NCI-H748 treated with DMSO at 0.1 percent for 48 hours (cell line): ENCODE results near the gene UQCRC1.

Source experiments
- DNase-seq: peaks from one replicate; lab custom pipeline; 2025; lab: John Stamatoyannopoulos, UW

Gene UQCRC1

GRCh38 chr3:48633256-48633655, 23.8 kb upstream of the UQCRC1 start:
- no peak for DNase-seq

- no peak for DNase-seq
Measured at GRCh38 chr3:48631516-48632448, 22.3 kb upstream of the UQCRC1 start.

- no peak for DNase-seq
Measured at GRCh38 chr3:48630833-48631232, 21.4 kb upstream of the UQCRC1 start.

DNA sequence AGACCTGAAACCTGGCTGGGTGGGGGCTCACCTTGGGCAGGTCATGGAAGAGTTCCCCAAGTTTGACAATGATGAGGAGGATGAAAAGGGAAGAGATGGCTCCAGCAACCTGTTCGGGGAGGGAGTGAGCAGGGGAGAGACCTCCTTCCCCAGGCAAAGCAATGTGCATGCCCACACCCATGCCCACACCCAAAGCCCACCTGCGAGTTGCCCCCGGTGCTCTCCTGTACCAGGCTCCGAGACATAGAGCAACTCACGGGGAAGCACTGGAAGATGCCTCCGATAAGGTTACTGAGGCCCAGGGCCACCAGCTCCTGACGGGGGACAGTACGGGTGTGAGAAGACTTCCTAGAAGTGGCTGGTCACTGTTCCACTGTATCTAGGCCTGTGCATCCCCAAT, 21.0 kb upstream of the UQCRC1 start:
- DNase-seq = no peak

DNA sequence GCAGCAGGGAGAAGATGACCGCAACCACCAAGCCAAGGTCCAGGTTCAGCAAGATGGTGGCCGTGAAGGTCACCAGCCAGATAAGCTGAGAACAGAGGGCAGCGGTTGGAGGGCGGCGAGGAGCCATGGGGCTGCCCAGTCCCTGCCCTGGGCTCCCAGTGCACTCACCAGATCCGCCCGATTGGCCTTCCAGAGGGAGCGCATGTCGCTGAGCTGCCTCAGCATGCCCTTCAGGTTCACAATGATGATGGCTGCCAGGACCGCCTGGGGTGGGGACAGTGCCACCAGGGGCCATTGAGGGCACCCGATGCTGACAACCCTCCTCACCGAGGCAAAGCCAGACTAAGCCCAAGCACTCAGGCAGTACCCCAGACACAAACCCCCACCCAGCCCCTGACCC, 20.4 kb upstream of the UQCRC1 start:
- DNase-seq = no peak

DNA sequence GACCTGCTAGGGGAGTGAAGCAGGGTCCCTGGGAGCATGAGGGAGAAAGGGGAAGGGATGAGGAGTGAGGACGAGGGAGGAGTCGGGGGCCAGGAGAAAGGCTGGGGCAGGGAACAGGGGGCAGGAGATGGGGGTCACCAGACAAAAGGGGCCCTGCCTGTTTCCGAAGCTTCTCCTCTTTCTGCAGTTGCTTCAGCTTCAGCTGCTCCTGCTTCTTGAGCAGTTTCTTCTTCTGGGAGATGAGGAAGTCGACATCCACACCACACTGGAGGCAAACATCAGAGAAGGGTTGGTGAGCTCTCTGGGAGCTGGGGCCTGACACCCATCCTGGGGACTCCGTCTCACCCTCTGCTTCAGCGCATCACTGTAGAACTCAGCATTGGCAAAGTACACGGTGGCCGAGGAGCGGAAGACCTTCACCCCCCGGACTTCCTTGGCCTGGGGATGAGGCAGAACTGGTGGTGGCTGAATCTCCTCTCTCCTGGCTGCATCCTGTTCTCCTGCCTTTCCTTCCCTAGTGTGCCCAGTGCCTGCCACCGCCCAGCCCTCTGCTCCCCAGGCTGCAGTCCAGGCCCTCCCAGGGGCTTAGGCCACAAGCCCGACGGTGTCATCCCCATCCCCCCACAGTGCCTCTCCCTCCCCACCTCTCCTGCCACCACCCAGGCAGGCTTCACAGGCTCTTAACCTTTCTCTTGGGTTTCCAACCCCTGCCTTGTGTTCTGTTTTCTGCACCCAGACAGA, 19.0 kb upstream of the UQCRC1 start:
- no peak for DNase-seq

DNA sequence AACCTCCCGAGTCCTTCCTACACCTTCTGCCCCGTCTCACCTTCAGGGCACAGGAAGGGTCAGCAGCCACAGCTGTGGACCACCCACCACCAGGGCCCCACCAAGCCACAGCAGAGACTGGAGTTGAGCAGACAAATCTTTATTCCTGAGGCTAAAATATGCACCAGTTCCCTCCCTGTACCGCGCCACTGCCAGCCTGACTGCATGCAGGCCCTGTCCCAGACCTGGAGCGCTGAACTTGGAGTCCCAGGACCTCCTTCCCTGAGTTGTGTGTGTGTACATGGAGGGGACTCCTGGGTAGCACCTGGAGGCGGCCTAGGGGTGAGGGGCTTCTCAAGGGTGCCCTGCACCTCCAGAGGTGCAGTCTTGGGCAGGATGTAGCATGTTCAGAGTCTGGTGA, 16.2 kb upstream of the UQCRC1 start:
- DNase-seq = no peak

GRCh38 chr3:48624767-48625166, 15.3 kb upstream of the UQCRC1 start:
- DNase-seq = no peak

DNA sequence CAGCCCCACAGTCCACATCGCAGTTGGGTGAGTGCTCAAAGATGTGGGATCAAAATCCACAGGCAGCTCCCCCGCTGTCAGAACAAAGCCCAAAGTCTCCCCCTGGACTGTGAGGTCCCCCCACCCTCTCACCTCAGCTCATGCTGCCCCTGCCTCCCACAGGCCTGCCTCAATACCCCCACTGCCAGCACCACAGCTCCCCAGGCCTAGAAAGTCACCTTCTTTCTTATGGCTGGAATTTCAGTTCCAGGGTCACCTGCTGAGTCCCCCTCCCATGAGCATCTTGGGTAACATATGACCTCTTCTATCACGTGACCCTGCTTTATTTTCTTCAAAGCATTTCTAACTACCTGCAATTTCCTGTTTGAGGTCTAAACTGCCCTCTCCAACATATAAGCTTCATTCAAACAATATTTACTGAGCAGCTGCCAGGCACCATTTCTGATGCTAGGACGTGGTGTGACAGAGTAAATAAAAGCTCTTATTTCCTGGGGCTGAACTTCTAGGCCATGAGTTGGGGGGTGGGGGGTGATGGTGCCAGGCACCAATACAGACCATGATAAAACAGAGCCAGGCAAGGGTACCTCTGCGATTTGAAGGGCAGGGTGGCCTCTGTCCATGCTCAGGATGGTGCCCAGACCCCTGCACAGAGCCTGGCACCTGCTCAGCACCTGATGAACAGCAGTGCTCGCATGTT, 14.6 kb upstream of the UQCRC1 start:
- peak; percentile 75 for DNase-seq

DNA sequence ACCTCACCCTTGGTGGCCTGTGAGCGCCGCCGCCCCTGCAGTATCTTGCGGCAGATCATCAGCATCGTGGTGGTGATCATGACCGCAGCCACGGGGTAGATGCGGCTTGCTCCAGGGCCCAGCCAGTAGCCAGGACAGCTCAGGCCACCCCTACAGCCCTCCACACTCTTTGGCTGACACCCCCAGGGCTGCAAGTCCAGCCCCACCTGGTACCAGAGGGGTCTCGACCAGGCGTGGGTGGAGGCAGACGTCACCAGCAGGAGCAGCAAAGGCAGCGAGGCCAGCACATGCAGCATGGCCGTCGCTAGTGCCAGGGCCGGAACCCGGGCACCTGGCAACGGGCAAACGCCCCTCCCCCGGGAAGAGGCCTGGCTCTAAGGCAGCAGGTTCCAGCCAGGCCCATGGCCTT, 12.0 kb upstream of the UQCRC1 start, which contains the start of gene TMEM89:
TMEM89 (minus strand) TSS at position 309 of the 409 bp plus-strand sequence; CDS start at position 296, 13 bp downstream.
- no peak for DNase-seq

DNA sequence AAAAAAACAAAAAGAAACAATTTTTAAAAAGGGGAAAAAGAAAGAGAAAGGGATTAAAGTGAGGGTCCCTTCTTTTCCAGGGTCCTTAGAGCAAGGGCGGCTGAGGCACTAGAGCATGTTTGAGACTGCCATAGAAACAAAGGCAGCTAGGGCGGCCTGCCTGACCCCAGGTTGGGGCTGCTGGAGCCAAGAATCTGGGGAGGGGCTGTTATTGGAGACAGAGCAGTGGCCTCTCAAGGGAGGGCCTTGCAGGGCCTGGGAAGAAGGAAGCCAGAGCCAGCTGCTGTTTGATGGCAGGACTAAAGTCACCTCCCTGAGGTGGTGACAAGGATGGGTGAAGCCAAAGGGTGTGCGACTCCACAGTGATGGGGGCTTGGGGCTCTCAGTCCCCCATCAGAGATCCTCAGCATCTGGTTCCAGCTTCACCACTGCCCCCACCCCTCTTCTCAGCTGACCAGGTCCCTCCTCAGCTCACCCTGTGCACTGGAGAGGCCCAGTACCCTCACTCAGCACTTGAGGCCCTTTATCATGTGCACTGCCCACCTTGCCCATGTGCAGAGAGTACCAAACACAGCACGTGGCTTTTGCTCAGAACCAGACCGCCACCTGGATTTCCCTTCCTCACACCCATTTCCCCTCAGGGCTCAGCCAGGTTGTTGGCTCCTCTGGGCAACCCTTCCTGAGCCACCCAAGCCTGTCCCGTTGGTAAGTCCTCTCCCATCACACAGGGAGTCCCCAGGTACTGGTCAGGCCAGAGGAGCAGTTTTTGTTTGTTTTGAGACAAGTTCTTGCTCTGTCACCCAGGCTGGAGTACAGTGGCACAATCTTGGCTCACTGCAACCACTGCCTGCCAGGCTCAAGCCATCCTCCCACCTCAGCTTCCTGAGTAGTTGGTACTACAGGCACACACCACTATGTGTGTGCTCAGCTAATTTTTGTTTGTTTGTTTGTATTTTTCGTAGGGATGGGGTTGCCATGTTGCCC, 10.4 kb upstream of the UQCRC1 start:
- no peak for DNase-seq

DNA sequence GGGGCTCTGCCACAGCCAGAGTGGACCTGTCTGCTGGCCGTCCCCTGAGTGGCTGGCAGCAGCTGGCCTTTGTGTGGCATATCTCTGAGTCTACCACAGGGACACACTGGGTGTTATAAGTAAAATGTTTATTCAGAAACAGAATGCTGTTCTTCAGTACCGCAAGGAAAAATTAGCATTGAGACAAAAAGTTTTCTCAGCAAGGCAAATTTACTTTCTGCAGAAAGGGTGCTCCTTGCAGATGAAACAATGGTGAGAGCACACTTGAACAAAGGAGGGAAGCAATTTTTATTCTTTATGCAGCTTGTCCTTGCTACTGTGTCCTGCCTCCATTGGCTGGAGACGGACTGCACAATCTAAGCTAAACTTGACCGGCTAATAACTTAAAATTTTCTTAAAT, 8.1 kb upstream of the UQCRC1 start:
- DNase-seq = no peak

DNA sequence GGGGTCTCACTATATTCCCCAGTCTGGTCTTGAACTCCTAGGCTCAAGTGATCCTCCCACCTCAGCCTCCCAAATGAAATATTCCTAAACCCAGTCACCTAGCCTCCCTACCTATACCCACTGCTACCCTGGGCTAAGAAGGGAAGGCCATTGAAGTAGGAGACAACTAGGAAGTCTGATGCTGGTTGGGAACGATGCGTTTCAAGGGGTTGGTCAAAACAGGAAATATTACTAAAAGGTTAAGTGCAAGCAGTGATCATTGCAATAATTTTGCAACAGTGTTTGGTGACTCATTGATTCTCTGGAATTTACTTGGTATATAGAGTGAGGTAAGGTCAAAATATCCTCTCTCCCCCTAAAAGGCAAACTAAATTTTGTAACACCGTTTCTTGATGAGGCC, 4.6 kb upstream of the UQCRC1 start:
- DNase-seq = no peak

DNA sequence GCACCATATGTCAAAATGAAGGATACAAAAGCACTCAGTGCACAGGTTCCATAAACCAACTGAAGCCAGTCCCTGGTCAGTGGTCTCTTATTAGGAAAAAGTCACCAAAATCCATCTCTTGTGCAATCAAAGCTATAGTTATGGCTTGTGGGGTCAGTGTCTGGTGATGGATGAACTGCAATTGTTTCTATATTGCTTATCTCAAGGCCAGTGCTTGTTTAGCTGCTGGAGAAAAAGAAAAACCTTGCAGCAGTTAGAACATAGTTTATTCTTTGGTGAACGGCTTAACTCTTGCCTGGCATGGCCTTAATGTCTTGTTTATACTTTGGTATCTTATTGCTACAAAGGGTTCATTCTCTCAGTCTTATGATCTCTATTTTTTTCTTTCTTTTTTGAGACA, 2.9 kb upstream of the UQCRC1 start:
- DNase-seq = no peak

DNA sequence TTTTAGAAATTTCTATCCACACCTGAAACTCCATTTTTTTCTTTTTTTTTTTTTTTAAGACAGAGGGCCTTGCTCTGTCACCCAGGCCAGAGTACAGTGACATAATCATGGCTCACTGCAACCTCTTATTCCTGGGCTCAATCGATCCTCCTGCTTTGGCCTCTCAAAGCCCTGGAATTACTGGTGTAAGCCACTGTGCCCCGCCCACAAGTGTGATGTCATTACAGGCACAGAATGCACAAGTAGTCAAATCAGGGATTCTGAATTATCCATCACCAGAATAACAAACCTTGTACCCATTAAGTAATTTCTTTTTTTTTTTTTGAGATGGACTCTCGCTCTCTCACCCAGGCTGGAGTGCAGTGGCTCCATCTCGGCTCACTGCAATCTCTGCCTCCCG, 1.9 kb downstream of the UQCRC1 start:
- no peak for DNase-seq

DNA sequence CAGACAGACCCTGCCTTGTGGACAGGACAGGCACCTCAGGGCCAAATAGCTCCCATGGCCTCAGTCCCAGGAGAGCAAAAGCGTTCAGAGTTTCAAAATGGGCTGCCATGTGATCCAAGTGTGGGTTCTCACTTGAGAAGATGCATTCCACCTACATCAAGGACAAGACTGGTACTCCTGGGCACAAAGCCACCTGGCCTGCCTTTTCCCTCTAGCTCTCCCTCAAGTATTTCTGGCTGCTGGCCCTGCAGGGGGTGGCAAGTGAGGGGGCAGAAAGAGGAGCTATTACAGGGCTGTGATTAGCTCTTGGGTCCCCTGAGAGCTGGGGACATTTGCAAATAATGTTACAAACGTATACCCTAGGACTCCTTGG, 7.8 kb downstream of the UQCRC1 start:
- DNase-seq = no peak

DNA sequence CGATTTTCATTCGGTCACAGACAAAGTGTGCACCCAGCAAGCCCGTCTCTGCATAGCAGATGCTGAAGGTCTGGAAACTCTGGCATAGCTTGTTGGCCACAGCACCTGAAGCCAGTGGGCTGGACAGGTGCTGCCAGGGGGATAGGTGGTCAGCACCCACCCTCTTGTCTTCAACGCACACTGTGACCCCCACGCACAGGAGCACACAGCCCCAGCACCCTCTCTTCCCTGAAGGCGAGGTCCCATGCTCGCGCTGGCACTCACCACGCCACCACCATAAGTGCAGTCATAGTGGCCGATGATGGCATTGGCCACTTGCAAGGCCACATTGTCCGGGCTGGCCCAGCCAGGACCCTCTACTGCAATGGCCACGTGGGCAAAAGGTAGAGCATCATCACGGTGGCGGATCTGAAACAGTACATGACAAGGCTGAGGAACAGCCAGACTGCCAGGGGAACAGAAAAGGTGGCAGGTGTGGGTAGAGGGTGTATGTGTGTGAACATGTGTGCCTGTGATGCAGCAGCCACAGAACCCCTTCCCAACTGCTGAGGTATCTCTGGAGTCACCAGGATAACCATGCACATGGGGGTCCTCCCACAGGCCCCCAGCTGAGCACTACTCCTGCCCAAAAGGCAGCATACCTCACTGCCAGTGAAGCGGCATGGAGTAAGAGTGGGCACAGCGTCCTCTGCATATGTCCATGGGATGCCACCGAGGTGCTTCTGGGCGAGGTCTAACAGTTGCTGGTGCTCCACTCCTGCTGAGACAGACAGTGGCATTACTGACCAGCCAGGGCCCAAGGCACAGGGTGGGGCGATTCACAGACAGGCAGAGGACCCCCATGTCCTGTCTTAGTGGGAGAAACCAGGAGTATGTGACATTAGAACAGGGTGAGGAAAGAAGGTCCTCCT, 8.5 kb downstream of the UQCRC1 start:
- no peak for DNase-seq

- no peak for DNase-seq
Measured at GRCh38 chr3:48599509-48600285, 9.7 kb downstream of the UQCRC1 start.

- DNase-seq = no peak
Measured at GRCh38 chr3:48599077-48599501, 10.4 kb downstream of the UQCRC1 start.
